ENCODE measurements around the gene LGALS14. TPM values are rescaled to one million over a fixed set of nuclear protein-coding genes. Genes with fewer than 3 reads are reported as not detected.
"Not testable (repeated sequence)": the region's sequence is repeated elsewhere in the genome, so short reads cannot be mapped to it uniquely, and the experiment has no call there.

Gene LGALS14
- total and polyA plus RNA-seq, 8 donors: 0.31 TPM; not detected in 7

GRCh38 chr19:39670998-39671397 lies 33.3 kb upstream of the LGALS14 start:
- Histone ChIP-seq H3K36me3 (no peaks in the 10 kb centered on the region), H3K4me1 (no peaks in the 10 kb centered on the region), H3K9me3 (no peaks in the 10 kb centered on the region), H3K27me3 (no peaks in the 10 kb centered on the region), H3K27ac (no peak overlapping the region), H3K4me3 (no peak overlapping the region)
- ATAC-seq (no peak), DNase-seq (no peak)
- intact Hi-C loops (cut with DNase I): loop anchor here in 1 of 2 donors (5.0 kb wide), 1 partner anchor 119 kb away; no protein-coding TSS in a partner anchor
- no peak for TF ChIP-seq CTCF (IDR thresholded peaks at IDR 0.05)

GRCh38 chr19:39671739-39672363 lies 32.4 kb upstream of the LGALS14 start:
- intact Hi-C loops (cut with DNase I): loop anchor here in 1 of 2 donors (5.0 kb wide), 1 partner anchor 120 kb away; no protein-coding TSS in a partner anchor
- no peaks in the 10 kb centered on the region for H3K27me3 ChIP-seq
- peak; percentile 32 to 40 for TF ChIP-seq CTCF (IDR thresholded peaks at IDR 0.05)
- H3K36me3 ChIP-seq: no peaks in the 10 kb centered on the region
- no peaks in the 10 kb centered on the region for H3K4me1 ChIP-seq
- H3K27ac ChIP-seq: no peak overlapping the region
- H3K9me3 ChIP-seq: no peaks in the 10 kb centered on the region
- DNase-seq (peak in 2 of 4 donors; percentile 18 to 39), ATAC-seq (peak; percentile 74)
- no peak overlapping the region for H3K4me3 ChIP-seq

GRCh38 chr19:39672473-39672872 lies 31.8 kb upstream of the LGALS14 start:
- Histone ChIP-seq H3K27ac (no peak overlapping the region), H3K27me3 (no peaks in the 10 kb centered on the region), H3K9me3 (no peaks in the 10 kb centered on the region), H3K4me3 (no peak overlapping the region), H3K36me3 (no peaks in the 10 kb centered on the region), H3K4me1 (no peaks in the 10 kb centered on the region)
- ATAC-seq (no peak), DNase-seq (no peak)
- intact Hi-C loops (cut with DNase I): loop anchor here in 1 of 2 donors (5.0 kb wide), 1 partner anchor 120 kb away; no protein-coding TSS in a partner anchor
- TF ChIP-seq CTCF (IDR thresholded peaks at IDR 0.05): no peak

- not testable (repeated sequence) for ATAC-seq, H3K4me3 ChIP-seq, H3K9me3 ChIP-seq, H3K27ac ChIP-seq, DNase-seq, H3K36me3 ChIP-seq, H3K27me3 ChIP-seq
- intact Hi-C loops (cut with DNase I): loop anchor here in 1 of 2 donors (5.0 kb wide), 1 partner anchor 122 kb away; no protein-coding TSS in a partner anchor
- peaks cover 0 to 11% of the 10 kb centered on the region in 2 donors for H3K4me1 ChIP-seq
Observed at GRCh38 chr19:39673862-39674261, 30.4 kb upstream of the LGALS14 start.

- no peaks in the 10 kb centered on the region for H3K9me3 ChIP-seq
- H3K27me3 ChIP-seq: no peaks in the 10 kb centered on the region
- no peak overlapping the region for H3K27ac ChIP-seq
- intact Hi-C loops (cut with DNase I): no loop called here
- ATAC-seq: no peak
- no peak for TF ChIP-seq CTCF (IDR thresholded peaks at IDR 0.05)
- no peaks in the 10 kb centered on the region for H3K36me3 ChIP-seq
- no peak overlapping the region for H3K4me3 ChIP-seq
- peaks cover 0 to 21% of the 10 kb centered on the region in 2 donors for H3K4me1 ChIP-seq
- no peak for DNase-seq
Observed at GRCh38 chr19:39676004-39676403, 28.3 kb upstream of the LGALS14 start.

Data from left lung (tissue), 10 donors.